HCT116 (cell line): ENCODE data around the gene BLOC1S3. TPM values are rescaled to one million over a fixed set of nuclear protein-coding genes. Genes with fewer than 3 reads are reported as not detected.

ENCODE experiments used
- ATAC-seq: fragments of 200-7000 bp; cut with Tn5 transposase; 2 replicates; pipeline ENCODE4 v1.9.1; 2020; ENCODE audit warnings: mild to moderate bottlenecking, moderate library complexity
- BruUV-seq: library from RNA; stranded (reverse); fragments of 400-500 nt; replicated peaks from 2 replicates; lab custom pipeline; 2021; lab: Mats Ljungman, UMichigan
- CTCF ChIA-PET: fragments of 300-600 bp; sonication (Branson Sonifier 250); formaldehyde crosslinking; loops from one replicate; lab custom pipeline; 2021; ENCODE audit warnings: antibody characterized with exemption; lab: Charles Lee
- POLR2A ChIA-PET: fragments of 300-600, 350-600 bp; sonication (Branson Sonifier 250); formaldehyde crosslinking; loops from one replicate; lab custom pipeline; 2021; ENCODE audit warnings: antibody characterized with exemption; lab: Charles Lee
- RAD21 ChIA-PET, 2 experiments: fragments of 300-600 bp; sonication (Branson Sonifier 250); formaldehyde crosslinking; loops; one replicate each; lab custom pipeline; 2023; ENCODE audit warnings: low total read pairs in 2 of 2; ENCODE audit not compliant: uncharacterized antibody in 2 of 2, unreplicated experiment in 2 of 2, low non-redundant PET in 1 of 2; lab: Charles Lee
- DNase-seq: peaks from one replicate; pipeline ENCODE4 v3.0.0-alpha.2; 2010; ENCODE audit warnings: low read depth, low spot score
- H2AFZ ChIP-seq: fragments of 200-600 bp; shearing (Covaris generic), sonication (generic); 2 replicates; pipeline ENCODE4 v1.6.1; 2017; ENCODE audit warnings: low read depth, mixed run types, mixed read lengths, antibody characterized with exemption, low read length; ENCODE audit not compliant: poor library complexity, severe bottlenecking
- H3K27ac ChIP-seq: 2 replicates; pipeline ENCODE4 v1.5.1; 2012; ENCODE audit warnings: low read depth, low read length
- H3K27me3 ChIP-seq: fragments of 200-600 bp; sonication (generic); 2 replicates; pipeline ENCODE4 v1.6.1; 2016; ENCODE audit warnings: mixed run types, low read length, mixed read lengths; ENCODE audit not compliant: insufficient read depth
- H3K36me3 ChIP-seq, 2 experiments: fragments of 200-500 bp in 1 of 2; fragments of 200-600 bp in 1 of 2; sonication (Bioruptor generic) in 1 of 2; sonication (generic) in 1 of 2; 2 replicates each; pipeline versions ENCODE4 v1.5.1 to v1.6.1; 2014 to 2016; ENCODE audit warnings: low read length in 2 of 2, inconsistent platforms in 1 of 2, mixed read lengths in 1 of 2, mixed run types in 1 of 2; ENCODE audit not compliant: insufficient read depth in 2 of 2, control insufficient read depth in 1 of 2
- H3K4me1 ChIP-seq, 2 experiments: fragments of 200-600 bp in 1 of 2; sonication (generic) in 1 of 2; 2 replicates each; pipeline versions ENCODE4 v1.5.1 to v1.6.1; 2012 to 2017; ENCODE audit warnings: low read length in 2 of 2, inconsistent platforms in 1 of 2, mild to moderate bottlenecking in 1 of 2, mixed read lengths in 1 of 2, mixed run types in 1 of 2, moderate library complexity in 1 of 2; ENCODE audit not compliant: insufficient read depth in 2 of 2, control insufficient read depth in 1 of 2
- H3K4me2 ChIP-seq: fragments of 200-600 bp; sonication (generic); 2 replicates; pipeline ENCODE4 v1.6.1; 2017; ENCODE audit warnings: mixed run types, low read length, mixed read lengths
- H3K4me3 ChIP-seq, 2 experiments: fragments of 200-600 bp in 1 of 2; sonication (generic) in 1 of 2; replicated peaks in 1 of 2; 2 replicates each; pipeline ENCODE4 v1.5.1; 2011 to 2016; ENCODE audit warnings: low read length in 2 of 2, control low read depth in 1 of 2, low read depth in 1 of 2, mild to moderate bottlenecking in 1 of 2, mixed read lengths in 1 of 2, mixed run types in 1 of 2
- H3K79me2 ChIP-seq: fragments of 200-600 bp; sonication (generic); 2 replicates; pipeline ENCODE4 v1.6.1; 2017; ENCODE audit warnings: mild to moderate bottlenecking, mixed run types, low read length, moderate library complexity, mixed read lengths; ENCODE audit not compliant: insufficient read depth
- H3K9ac ChIP-seq: fragments of 200-600 bp; sonication (generic); 2 replicates; pipeline ENCODE4 v1.6.1; 2016; ENCODE audit warnings: low read length, mixed read lengths
- H3K9me2 ChIP-seq: fragments of 200-600 bp; sonication (generic), shearing (Covaris generic); 2 replicates; pipeline ENCODE4 v1.6.1; 2017; ENCODE audit warnings: mixed run types, mild to moderate bottlenecking, moderate library complexity; ENCODE audit not compliant: insufficient read depth
- H3K9me3 ChIP-seq, 2 experiments: fragments of 200-500 bp in 1 of 2; fragments of 200-600 bp in 1 of 2; sonication (Bioruptor generic) in 1 of 2; sonication (generic) in 1 of 2; 2 replicates each; pipeline ENCODE4 v1.6.1; 2014 to 2017; ENCODE audit warnings: low read length in 2 of 2, mixed read lengths in 2 of 2, inconsistent platforms in 1 of 2, low read depth in 1 of 2, mild to moderate bottlenecking in 1 of 2, mixed run types in 1 of 2, moderate library complexity in 1 of 2; ENCODE audit not compliant: control insufficient read depth in 1 of 2, insufficient read depth in 1 of 2
- H4K20me1 ChIP-seq: fragments of 200-600 bp; sonication (generic), shearing (Covaris generic); 2 replicates; pipeline ENCODE4 v1.6.1; 2017; ENCODE audit warnings: mixed run types, mild to moderate bottlenecking, moderate library complexity; ENCODE audit not compliant: insufficient read depth
- CEBPB ChIP-seq: IDR thresholded peaks from 2 replicates; pipeline ENCODE4 v1.6.1; 2012; ENCODE audit warnings: low read depth
- FOSL1 ChIP-seq: IDR thresholded peaks from 2 replicates; pipeline ENCODE4 v1.6.1; 2012; ENCODE audit warnings: low read depth
- RAD21 ChIP-seq: IDR thresholded peaks from 2 replicates; pipeline ENCODE4 v1.6.1; 2012; ENCODE audit warnings: low read depth, mild to moderate bottlenecking
- TCF7L2 ChIP-seq: IDR thresholded peaks from 2 replicates; pipeline ENCODE4 v1.7.0; 2011; ENCODE audit warnings: borderline replicate concordance, inconsistent platforms; ENCODE audit not compliant: insufficient read depth, insufficient read length; ENCODE audit errors: extremely low read depth
- intact Hi-C: fragments of 100-400 bp; cut with micrococcal nuclease; formaldehyde crosslinking; loops from 2 replicates; pipeline ENCODE4 v1.10.0; 2022
- total RNA-seq: library from RNA; stranded (reverse); gene quantifications from one replicate; pipeline ENCODE4 v1.2.1, GENCODE V29; 2021; ENCODE audit not compliant: unreplicated experiment
- TF ChIP-seq, protein P1 (sequence below), 3 experiments: fragments of 200-600 bp in 1 of 3; sonication (generic) in 1 of 3; IDR thresholded peaks in 2 of 3; conservative IDR thresholded peaks in 1 of 3; 2 replicates each; pipeline ENCODE4 v1.5.1; 2012 to 2017; ENCODE audit warnings: low read depth in 2 of 3, low read length in 2 of 3, antibody characterized with exemption in 1 of 3, borderline replicate concordance in 1 of 3, control low read depth in 1 of 3, mild to moderate bottlenecking in 1 of 3, mixed read lengths in 1 of 3, mixed run types in 1 of 3, moderate library complexity in 1 of 3; ENCODE audit not compliant: insufficient read depth in 1 of 3
- TF ChIP-seq, protein P2 (sequence below): IDR thresholded peaks from 2 replicates; pipeline ENCODE4 v1.6.1; 2012

Gene BLOC1S3
- total RNA-seq, 1 experiment from 2014 or later: 12.2 TPM

DNA sequence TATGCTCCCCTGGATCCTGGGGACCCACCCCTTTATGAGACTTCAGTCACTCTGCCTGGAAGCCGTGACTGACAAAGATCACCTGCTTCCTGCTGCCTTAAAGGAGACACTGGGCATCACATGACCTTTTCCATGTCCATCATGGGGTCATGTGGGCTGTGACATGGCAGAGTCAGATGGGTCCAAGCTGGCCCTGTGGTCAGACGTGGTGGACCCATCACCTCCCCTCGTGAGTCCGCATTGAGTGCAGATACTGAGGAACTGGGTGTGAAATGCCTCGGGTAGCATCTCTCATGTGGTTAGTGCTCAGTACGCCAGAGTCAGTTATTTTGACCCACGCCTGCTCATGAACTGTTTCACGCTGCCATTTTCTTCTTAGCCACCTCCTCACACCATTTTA, 44.9 kb upstream of the BLOC1S3 start:
- no peak overlapping the region for H3K9ac ChIP-seq
- no peak for DNase-seq
- no peak overlapping the region for H2AFZ ChIP-seq
- no peaks in the 10 kb centered on the region for H4K20me1 ChIP-seq
- ChIA-PET POLR2A (no interaction called here), RAD21 (no interaction called here), CTCF (no interaction called here)
- intact Hi-C loops: no loop called here
- peaks cover 12 to 20% of the 10 kb centered on the region in 2 experiments; a peak in 3 of 4 replicates for H3K4me1 ChIP-seq
- no peak for TF ChIP-seq FOSL1
- TF ChIP-seq, protein P1, sequence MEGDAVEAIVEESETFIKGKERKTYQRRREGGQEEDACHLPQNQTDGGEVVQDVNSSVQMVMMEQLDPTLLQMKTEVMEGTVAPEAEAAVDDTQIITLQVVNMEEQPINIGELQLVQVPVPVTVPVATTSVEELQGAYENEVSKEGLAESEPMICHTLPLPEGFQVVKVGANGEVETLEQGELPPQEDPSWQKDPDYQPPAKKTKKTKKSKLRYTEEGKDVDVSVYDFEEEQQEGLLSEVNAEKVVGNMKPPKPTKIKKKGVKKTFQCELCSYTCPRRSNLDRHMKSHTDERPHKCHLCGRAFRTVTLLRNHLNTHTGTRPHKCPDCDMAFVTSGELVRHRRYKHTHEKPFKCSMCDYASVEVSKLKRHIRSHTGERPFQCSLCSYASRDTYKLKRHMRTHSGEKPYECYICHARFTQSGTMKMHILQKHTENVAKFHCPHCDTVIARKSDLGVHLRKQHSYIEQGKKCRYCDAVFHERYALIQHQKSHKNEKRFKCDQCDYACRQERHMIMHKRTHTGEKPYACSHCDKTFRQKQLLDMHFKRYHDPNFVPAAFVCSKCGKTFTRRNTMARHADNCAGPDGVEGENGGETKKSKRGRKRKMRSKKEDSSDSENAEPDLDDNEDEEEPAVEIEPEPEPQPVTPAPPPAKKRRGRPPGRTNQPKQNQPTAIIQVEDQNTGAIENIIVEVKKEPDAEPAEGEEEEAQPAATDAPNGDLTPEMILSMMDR (IDR thresholded peaks at IDR 0.05 in 2 of 3, conservative IDR thresholded peaks at IDR 0.05 in 1 of 3; ENCODE audit: borderline replicate concordance in 1 of 3, insufficient read depth in 1 of 3, low read depth in 2 of 3, low read length in 2 of 3): no peak
- no peak for TF ChIP-seq TCF7L2
- TF ChIP-seq RAD21: no peak
- TF ChIP-seq, protein P2, sequence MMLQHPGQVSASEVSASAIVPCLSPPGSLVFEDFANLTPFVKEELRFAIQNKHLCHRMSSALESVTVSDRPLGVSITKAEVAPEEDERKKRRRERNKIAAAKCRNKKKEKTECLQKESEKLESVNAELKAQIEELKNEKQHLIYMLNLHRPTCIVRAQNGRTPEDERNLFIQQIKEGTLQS: no peak
- TF ChIP-seq CEBPB: no peak
- no peaks in the 10 kb centered on the region for H3K9me3 ChIP-seq
- ATAC-seq: no peak
- peaks cover 61% of the 10 kb centered on the region; the same call in 1 of the 2 replicates for H3K79me2 ChIP-seq
- no peaks in the 10 kb centered on the region for H3K27me3 ChIP-seq
- no peak overlapping the region for H3K4me3 ChIP-seq
- no peak overlapping the region for H3K27ac ChIP-seq
- no TSS peak for BruUV-seq
- H3K9me2 ChIP-seq: no peaks in the 10 kb centered on the region
- H3K36me3 ChIP-seq: no peaks in the 10 kb centered on the region
- H3K4me2 ChIP-seq: no peak overlapping the region
